GM19328 (cell line): ENCODE results near the gene ATG9A.

Experiments
- ATAC-seq: cut with Tn5 transposase; IDR thresholded peaks from one replicate; pipeline ENCODE4 v1.9.1; 2021; ENCODE audit warnings: mild to moderate bottlenecking, moderate library complexity; ENCODE audit not compliant: unreplicated experiment

Gene ATG9A

DNA sequence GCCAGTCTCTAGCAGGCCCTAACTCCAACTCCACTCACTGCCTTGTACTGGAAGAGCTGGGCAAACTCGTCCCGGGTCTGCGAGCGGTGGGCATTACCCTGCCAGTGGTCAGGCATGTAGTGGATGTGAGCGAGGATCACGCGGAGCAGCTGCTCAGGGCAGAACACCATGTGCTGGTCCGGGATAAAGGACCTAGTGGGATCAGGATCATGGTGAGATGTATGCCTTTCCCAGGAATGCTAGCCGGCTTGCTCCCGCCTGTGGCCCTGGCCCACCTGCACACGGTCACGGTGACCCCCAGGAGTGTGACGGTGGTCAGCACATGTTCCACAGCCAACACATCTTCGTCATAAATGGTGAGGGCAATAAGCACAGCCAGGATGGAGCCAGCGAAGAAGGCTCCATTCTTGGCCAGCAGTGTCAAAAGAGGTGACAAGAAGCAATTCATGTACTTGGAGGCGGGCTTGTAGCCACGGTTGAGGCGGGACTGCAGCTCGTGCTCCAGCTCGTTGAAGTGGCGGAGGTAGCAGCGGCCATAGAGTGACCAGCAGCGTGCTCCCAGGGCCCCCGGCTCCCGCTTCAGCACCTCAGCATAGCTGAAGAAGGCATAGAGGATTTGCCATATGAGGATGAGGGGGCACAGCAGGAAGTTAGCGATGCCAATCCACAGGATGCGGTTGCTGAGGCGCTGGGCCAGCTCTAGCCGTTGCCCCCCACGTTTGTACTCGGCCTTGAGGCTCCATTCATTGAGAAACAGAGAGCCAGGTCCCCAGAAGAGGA lies 5.4 kb downstream of the ATG9A start:
- ATAC-seq = no peak

DNA sequence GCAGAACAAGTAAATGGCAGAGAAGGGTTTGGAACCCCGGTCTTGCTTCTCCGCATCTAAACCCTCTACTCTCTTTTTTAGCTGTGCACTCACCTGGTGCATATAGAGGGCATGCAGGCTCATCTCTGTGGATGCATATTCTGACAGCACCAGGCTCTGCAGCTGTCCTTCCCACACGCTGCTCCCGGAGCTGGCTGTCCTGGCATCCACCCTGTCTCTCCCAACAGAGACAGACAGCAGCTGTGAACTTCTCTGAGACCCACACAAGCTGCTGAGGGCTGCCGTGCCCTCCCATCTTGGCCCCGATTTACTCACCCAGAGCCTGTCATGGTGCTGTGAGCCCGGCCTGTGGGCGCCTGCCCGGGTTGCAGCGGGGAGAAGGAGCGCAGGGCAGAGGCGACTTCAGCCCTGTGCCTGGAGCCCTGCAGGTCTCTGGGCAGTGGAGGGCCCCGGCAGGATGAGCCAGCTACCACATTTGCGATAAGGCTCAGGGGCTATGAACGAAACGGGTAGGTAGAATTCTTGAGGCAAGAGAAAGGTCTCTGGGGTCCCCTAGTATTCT lies 7.4 kb downstream of the ATG9A start:
- no peak for ATAC-seq

DNA sequence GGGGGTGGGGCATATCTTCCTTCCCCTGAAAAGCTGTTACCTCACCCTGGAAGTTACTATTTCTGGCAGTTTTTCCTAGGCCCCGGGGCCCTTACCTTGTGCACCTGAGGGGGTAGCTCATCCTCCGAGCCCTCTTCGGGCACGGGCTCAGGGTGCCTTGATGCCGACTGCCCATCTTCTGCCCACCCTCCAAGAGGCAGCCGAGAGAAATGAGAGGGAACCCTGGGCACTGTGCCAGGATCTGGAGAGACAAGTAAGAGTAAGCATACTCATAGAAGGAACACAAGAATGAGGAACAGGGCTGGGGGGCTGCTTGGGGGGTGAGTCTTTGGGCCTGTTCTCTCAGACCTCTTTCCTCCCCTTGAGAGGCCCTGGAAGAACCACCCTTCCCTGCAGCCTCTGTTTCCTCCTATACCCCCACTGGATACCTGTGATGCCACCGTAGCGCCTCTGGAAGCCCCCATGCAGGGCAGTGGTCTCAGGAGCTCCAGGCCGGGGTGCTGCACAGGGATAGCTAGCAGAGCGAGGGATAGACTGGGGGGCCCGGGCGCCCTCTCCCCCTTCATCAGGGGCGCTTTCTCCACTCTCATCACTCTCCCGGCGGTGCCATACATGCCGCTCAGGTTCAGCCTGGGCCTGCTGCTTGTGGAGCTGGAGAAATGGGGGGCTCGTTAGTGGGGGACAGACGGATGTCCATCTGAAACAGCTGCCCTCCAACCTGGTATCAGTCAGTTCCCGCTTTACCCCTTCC lies 8.6 kb downstream of the ATG9A start:
- no peak for ATAC-seq

DNA sequence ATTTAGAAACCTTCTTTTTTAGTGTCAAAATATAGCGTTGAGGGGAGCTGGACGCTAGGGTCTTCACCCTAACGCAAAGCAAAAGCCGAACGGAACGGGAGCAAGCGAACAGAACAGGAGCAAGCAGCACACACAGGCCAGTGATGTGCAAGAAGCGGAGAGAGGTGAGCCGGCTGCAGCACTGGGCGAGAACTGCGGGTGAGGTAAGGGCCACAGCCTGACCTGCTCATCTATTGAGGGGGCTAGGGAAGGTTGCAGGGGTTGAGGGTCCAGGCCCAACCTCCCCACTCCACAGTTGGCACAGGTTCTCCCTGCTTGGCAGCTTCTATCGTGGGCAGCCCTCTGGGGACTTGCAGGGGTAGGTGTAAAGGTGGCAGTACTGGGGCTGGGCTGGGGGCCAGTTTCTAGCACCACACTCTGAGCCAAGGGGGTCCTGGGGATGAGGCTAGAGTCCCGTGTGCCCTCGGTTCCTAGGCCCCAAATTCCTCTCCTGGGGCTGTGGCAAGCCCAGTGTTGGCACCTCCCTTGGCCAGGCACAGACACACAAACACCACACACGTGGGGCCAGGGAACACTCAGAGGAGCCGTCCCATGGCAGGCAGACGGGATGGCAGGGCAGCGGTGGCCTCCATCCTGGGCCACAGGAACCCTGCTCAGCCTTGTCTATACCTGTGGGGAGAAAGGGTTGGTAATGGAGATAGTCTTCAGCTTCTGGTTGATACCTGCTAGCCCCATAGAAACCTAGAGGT lies 9.5 kb downstream of the ATG9A start:
- ATAC-seq = no peak

DNA sequence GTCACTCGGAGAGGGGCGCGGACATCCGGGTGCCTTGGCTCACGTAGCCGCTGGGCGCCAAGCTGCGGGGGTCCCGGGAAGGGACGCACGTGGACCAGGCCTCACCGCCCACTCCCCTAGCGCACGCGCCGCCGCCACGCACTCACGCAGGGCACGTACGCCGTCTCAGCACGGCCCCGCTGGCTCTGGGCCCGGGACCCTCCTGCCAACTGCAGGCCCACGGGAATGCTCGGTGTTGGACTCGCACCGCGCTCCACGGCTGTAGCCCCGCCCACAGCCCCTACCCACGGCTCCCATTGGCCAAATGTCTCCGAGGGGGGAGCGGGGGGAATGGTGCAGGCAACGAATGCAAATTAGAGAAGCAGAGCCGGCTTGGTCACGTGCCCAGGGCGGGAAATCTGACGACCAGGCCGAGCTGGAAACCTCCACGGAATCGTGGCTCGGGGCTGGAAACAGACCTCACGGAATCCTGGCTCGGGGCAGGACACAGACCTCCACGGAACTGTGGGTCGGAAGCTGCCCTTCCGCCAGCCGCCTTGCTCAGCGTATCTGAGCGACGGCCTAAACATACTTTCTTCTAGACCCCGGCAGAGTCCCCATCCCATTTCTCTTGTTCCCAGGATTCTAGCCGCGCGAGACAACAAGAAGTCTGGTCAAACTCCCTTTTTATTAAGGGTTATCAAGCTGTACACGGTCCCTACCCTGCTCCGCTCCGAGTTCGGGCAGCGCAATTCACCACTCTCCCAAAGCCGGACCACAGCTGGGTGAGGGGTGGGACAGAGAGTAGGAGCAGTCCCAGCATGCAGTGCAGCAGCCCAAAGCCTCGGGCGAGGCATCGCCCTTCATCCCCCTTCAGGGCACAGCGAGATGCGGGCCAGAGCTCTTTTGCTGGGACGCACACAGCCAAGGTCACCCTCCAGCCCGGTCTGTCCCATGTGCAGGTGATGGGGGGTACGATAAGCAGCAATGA lies 10.4 kb downstream of the ATG9A start, which contains the start of gene ABCB6:
TSS of gene ABCB6 (minus strand) at position 227 of the 970 bp plus-strand sequence. CDS start 285 bp downstream, outside the sequence.
- peak; percentile 67 for ATAC-seq

DNA sequence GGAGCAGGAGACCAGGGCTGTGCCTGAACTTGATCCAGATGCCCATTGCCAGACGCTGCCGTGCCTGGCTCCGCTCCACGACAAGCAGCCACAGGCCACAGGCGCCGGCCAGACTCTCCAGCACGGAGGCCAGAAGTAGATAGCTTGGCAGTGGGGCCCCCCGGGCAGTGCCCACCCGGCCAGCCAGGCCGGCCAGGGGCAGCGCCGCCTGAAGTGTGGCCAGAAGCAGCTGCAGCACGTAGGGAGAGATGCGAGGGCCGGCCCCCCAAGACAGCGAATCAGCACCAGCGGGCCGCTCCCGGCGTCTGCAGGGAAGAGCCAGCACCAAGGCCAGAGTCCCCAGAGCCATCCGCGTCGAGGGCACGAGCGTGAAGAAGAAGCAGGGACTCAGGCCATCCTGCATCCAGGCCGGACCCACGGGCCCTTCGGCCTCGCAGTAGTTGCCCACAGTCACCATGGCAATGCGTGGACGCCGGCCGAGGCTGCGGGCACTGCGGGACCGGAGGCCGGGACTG lies 11.2 kb downstream of the ATG9A start:
- ATAC-seq = peak; percentile 28

DNA sequence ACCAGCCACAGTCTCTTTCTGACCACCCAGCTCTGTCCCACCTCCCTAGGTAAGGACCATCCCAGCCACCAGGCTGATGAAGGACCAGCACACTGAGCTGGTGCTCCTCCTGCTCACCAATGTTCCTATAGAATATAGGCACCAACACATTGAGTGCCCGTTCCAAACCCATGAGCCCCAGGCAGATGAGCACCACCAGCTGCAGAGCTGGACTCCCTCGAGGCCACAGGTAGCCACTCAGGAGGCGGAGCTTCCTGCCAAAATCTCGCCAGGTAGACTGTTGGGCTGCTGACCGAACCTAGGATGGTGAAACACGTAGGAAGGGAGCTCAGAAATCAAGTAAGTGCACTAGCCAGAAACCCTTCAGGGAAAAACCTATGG lies 12.9 kb downstream of the ATG9A start:
- no peak for ATAC-seq

DNA sequence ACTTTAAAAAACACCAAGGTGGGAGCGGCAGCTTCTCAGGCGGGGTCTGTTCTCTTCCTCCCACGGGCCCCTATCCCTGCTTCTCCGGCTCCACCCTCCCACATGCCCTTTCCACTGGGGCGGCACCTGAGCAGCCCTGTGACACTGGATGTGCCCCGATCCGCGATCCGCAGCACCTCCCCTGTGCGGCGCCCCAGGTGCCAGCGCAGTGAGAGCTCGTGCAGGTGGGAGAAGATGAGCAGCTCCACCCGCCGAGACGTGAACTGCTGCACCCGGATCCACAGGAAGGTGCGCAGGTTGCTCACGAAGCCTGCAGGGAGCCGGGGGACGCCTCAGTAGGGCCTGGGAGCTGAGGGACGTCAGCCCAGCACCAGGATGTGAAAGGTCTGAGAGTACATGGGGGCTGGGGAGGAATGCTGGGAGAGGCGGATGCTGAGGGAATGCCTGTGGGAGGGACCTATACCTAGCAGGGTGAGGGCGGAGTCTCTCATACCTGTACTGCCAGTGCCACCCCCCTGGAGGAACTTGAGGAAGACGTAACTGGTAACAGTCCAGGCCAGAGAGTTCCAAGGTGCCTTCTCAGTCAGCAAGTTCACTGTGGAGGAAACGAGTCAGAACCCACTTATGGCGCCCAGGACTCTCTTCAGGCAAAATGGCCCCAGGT lies 13.4 kb downstream of the ATG9A start:
- ATAC-seq = no peak

DNA sequence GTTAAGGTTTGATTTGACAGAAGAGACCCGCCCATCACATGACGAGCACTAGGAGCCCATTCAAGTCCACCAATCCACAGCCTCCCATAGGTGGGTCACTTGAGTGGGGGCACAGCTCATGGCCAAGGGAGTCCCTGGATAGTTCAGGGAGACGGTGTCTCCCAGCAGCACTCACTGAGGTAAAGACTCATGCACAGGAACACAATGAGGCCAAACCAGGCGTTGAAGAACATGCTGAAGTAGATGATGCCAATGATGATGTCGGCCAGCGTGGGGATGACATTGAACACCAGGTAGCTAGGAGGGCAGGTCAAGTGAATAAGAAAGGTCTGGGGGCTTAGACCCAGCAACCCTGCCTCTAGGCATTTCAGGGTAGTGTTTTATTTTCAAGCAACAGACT lies 14.7 kb downstream of the ATG9A start:
- ATAC-seq = no peak

DNA sequence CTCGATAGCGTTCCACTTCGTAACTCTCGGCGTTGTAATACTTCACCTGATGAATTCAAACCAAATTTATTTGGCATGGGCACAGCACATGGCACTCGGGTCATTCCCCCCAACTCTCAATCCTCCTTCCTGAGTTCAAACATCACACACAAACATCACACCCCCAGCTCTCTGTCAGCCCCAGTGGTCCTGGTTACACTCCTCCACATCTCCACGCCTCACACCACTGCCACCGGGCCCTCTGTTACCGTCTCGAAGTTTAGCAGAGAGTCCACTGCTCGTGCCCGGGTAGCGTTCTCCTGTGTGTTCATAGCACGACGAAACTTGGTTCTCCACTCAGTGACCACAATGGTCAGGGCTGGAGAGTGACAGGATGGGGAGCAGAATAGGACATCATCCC lies 15.3 kb downstream of the ATG9A start:
- ATAC-seq = no peak

DNA sequence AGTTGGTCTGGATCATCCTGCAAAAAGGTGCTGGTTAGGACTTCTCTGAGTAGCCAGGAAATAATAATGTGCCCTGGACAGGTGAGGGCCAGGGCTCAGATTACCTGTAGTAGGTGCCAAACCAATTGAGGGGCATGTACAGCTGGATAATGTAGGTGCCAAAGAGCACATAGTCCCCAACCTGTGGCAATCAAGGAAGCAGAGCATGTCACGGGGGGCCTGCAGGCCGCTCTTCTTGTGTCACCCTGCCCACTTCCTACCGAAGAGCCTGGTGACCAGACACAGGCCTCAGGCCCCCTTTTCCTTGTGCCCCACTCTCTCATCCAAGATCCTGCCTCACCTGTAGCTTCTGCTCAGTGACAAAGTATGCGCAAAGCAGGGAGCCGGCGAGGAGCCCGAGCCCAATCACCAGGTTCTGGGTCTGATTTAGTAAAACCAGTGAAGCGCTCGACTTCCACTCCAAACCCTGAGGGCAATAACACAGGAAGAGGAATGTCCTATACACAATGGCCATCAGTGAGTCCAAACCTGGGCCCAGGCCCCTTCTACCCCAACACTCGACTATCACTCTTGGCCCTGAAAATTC lies 15.9 kb downstream of the ATG9A start:
- no peak for ATAC-seq

DNA sequence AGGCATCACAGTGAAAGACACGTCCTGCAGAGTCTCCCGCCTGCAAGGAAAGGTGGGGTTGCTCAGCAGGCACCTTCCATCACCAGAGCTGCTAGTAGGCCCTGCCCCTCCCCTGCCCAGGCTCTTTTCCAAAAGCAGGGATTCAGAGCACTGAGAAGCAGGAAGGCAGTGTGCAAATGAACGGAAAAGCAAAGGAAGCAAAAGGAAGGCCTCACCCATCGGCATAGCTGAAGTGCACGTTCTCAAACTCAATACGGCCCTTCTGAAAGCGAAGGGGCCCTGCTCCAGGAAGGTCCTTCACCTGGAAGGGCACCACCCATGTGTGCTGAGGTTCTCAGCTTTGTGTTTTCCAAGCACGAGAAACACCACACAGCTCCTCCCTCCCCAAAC lies 16.4 kb downstream of the ATG9A start:
- ATAC-seq = no peak

DNA sequence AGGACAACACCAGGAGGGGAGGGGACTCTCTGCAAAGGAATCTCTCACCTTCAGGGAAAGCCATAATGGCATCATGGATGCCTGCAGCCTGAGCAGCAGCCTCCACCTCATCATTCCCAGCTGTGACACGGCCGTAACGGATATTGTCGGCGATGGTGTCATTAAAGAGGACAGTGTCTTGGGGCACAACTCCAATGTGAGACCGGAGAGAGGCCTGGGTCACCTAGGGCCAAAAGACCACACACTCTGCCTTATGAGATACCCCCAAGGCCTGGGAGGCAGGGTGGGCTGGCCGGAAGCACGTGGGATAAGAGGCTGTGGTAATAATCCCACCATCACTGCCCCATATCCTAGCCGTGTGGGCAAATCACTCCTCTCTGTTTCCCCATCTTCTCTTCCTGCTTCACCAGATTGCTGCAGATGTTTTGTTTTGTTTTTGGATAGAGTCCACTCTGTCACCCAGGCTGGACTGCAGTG lies 18.5 kb downstream of the ATG9A start:
- ATAC-seq = no peak

DNA sequence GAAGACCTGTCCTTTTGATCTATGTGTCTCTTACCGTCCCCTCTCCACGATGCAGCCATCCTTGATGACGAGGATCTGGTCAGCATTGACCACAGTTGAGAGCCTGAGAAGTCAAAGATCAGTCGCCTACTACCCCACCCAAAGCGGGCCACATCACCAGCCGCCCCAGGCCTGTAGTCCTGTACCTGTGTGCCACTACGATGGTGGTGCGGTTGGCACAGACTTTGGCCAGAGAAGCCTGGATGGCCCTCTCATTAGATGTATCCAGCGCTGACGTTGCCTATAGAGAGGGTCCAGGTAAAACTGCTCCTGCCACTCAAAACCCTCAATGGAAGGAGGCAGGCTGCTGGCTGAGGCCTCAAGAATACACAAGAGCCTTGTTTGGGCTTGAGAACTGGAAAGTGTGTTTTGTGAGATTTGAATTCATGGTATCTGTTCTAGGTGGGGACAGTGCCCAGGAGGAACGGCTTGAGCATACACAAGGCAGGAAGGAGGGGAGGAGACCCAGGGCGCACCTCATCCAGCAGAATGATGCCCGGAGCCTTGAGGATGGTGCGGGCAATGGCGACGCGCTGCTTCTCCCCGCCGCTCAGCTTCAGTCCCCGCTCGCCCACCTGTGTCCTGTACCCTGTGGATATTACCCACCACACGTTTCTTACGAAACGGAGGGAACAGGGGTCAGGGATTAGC lies 19.1 kb downstream of the ATG9A start:
- ATAC-seq = no peak

DNA sequence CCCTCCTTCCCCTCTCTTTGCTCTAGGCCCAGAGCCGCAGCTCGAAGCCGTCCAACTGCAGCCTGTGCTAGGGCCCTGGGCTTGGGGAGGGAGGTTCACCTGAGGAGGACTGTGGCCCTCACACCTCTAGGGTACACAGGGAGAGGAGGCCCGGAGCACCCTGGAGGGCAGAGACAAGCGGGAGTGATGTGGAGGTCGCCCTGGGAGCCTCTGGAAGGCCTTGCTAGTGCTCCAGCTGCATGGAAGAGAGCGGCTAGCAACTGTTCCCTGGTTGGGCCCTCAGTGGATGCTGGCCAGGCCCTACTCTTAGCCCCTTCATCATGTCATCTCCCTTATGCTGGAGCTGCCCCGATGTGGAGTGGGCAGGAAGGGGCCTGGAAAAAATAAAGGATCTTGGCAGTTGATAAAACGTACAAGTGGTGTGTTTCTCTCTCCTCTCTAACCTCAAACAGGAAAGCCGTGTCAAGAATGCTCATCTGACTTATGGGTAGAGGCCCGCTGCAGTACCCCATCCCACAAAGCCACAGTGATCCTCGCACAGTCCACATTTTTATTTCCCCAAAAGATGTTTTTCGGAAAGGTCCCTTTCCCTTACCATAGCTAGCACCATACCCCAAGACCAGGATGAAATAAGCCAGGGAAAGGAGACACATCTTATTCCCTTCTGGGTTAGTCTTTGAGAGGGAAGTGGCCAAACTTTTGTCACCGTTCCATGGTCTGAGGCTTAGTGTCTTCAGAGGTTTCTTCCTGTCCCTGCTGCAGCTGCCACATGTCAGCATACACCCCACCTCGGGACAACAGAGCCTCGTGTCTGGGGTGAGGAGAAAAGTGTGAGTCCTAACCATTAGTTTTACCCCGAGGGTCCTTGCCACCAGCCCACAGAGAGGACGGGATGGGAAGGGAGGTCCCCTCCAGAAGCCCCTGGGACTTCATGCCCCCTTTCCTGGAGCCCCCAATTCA lies 19.9 kb downstream of the ATG9A start:
- ATAC-seq = no peak

DNA sequence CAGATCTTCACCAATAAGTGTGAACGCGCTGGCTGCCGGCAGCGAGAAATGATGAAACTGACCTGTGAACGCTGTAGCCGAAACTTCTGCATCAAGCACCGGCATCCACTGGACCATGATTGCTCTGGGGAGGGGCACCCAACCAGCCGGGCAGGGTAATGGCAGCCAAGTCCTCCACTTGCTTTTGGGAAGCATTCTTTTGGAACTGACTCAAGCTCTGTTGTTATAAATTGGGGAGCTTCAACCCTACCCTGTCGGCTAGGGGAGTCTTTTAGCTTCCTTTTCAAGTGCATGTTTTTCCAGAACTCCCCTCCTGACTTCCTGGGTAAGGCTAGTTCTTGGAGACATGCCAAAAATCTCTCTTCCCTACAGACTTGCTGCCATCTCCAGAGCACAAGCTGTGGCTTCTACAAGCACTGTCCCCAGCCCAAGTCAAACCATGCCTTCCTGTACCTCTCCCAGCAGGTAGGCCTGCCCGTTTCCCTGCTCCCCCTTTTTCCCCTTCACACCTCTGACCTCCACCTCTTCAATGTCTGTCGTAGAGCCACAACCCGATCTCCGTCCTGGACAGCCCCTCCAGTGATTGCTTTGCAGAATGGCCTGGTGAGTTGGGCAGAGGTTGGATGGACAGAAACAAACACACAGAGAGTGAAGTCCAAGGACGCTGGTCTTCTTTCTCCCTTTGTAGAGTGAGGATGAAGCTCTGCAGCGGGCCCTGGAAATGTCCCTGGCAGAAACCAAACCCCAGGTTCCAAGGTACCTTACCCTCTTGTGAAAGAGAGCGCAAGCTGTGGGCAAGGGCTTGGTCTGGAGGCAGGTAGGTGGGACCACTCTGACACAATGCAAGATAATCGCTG lies 21.3 kb downstream of the ATG9A start:
- no peak for ATAC-seq
